ENCODE measurements around the gene ATP2B3.

- TF ChIP-seq CTCF (optimal IDR thresholded peaks at IDR 0.05 in 1 of 3, IDR thresholded peaks at IDR 0.05 in 1 of 3, conservative IDR thresholded peaks at IDR 0.05 in 1 of 3; ENCODE audit: extremely low read depth in 1 of 3, insufficient read depth in 2 of 3, low read length in 3 of 3) (no peak), EZH2 (IDR thresholded peaks at IDR 0.05; ENCODE audit: low read length) (no peak)
Observed at GRCh38 chrX:153628665-153629064, 111.2 kb downstream of the ATP2B3 start.

Data from keratinocyte (primary cell).